GM20000 (cell line): ENCODE results near the gene PRDX4.
"Not testable (repeated sequence)": the region's sequence is repeated elsewhere in the genome, so short reads cannot be mapped to it uniquely, and the experiment has no call there.

Source experiments
- DNase-seq: peaks from one replicate; pipeline ENCODE4 v3.0.0; 2012; ENCODE audit warnings: low spot score
- CTCF ChIP-seq: IDR thresholded peaks from 2 replicates; pipeline ENCODE4 v1.5.1; 2012; ENCODE audit warnings: mild to moderate bottlenecking, control low read depth; ENCODE audit errors: extremely low read depth, missing control alignments

Gene PRDX4

GRCh38 chrX:23673108-23673507 is 5.8 kb downstream of the PRDX4 start:
- no peak for TF ChIP-seq CTCF
- no peak for DNase-seq

- not testable (repeated sequence) for DNase-seq
Measured at GRCh38 chrX:23676486-23676885, 9.2 kb downstream of the PRDX4 start.

- no peak for DNase-seq
- no peak for TF ChIP-seq CTCF
Measured at GRCh38 chrX:23692166-23692565, 24.9 kb downstream of the PRDX4 start.

GRCh38 chrX:23694606-23695005 is 27.3 kb downstream of the PRDX4 start:
- DNase-seq = peak; percentile 34
- TF ChIP-seq CTCF = peak; percentile 30

- TF ChIP-seq CTCF = no peak
- DNase-seq = peak; percentile 26
Measured at GRCh38 chrX:23699636-23700194, 32.4 kb downstream of the PRDX4 start.

- no peak for DNase-seq
- no peak for TF ChIP-seq CTCF
Measured at GRCh38 chrX:23704673-23705206, 37.4 kb downstream of the PRDX4 start.

GRCh38 chrX:23705235-23705634 is 37.9 kb downstream of the PRDX4 start:
- TF ChIP-seq CTCF = no peak
- DNase-seq = no peak

GRCh38 chrX:23720117-23720677 is 52.9 kb downstream of the PRDX4 start:
- TF ChIP-seq CTCF = no peak
- DNase-seq = no peak
